Left ventricle myocardium inferior (tissue), 1 donor: Measurements from ENCODE around the gene MIEN1. TPM values are rescaled to one million over a fixed set of nuclear protein-coding genes. Genes with fewer than 3 reads are reported as not detected.

Experiments
- DNase-seq: peaks from one replicate; pipeline ENCODE4 v3.0.0-alpha.2; 2020
- H3K27ac ChIP-seq: fragments of 200-600 bp; replicated peaks from 2 replicates; pipeline ENCODE4 v1.8.0; 2021
- H3K27me3 ChIP-seq: fragments of 200-600 bp; 2 replicates; pipeline ENCODE4 v1.8.0; 2021; ENCODE audit warnings: low read depth
- H3K36me3 ChIP-seq: fragments of 200-600 bp; 2 replicates; pipeline ENCODE4 v1.8.0; 2021
- H3K4me1 ChIP-seq: fragments of 200-600 bp; 2 replicates; pipeline ENCODE4 v1.8.0; 2021
- H3K4me3 ChIP-seq: fragments of 200-600 bp; 2 replicates; pipeline ENCODE4 v1.8.0; 2021; ENCODE audit warnings: mild to moderate bottlenecking, moderate library complexity
- H3K9me3 ChIP-seq: fragments of 200-600 bp; replicated peaks from 2 replicates; pipeline ENCODE4 v1.8.0; 2021
- CTCF ChIP-seq: fragments of 200-600 bp; IDR thresholded peaks from 2 replicates; pipeline ENCODE4 v1.8.0; 2021; ENCODE audit warnings: antibody characterized with exemption, mild to moderate bottlenecking, borderline replicate concordance
- intact Hi-C: fragments of 100-400 bp; cut with micrococcal nuclease; formaldehyde crosslinking; loops from one replicate; pipeline ENCODE4 v1.11.0; 2022
- total RNA-seq: library from RNA; stranded (reverse); fragmentation: NEBNext Ultra II Directional; extraction: Animal tissue kit (Norgen Biotek cat#: 25700); gene quantifications from one replicate; pipeline ENCODE4 v1.2.1, GENCODE V29; 2021
- donor health status: DM: no; HTN: yes; CAD: no; lungs with severe emphysema.

MIEN1 gene
- total RNA-seq, 1 donor from 2014 or later, result 57.1 TPM

GRCh38 chr17:39737206-39737759 is 7.0 kb upstream of the MIEN1 start:
- H3K36me3 ChIP-seq, result no peaks in the 10 kb centered on the region
- intact Hi-C loops, result no loop called here
- H3K9me3 ChIP-seq, result no peaks in the 10 kb centered on the region
- H3K27me3 ChIP-seq, result peaks cover 63% of the 10 kb centered on the region
- no peak for DNase-seq
- H3K4me1 ChIP-seq, result peaks cover 42% of the 10 kb centered on the region
- H3K27ac ChIP-seq, result no peak overlapping the region
- peak overlapping the region; percentile 57 for H3K4me3 ChIP-seq
- TF ChIP-seq CTCF, result no peak

- Histone ChIP-seq H3K9me3 (no peaks in the 10 kb centered on the region), H3K27me3 (peaks cover 56% of the 10 kb centered on the region), H3K27ac (no peak overlapping the region), H3K4me3 (no peak overlapping the region), H3K36me3 (no peaks in the 10 kb centered on the region), H3K4me1 (peaks cover 41% of the 10 kb centered on the region)
- DNase-seq, result no peak
- TF ChIP-seq CTCF, result no peak
- intact Hi-C loops, result no loop called here
Observed at GRCh38 chr17:39736319-39737165, 6.2 kb upstream of the MIEN1 start.

GRCh38 chr17:39735882-39736281 is 5.5 kb upstream of the MIEN1 start:
- Histone ChIP-seq H3K27ac (no peak overlapping the region), H3K4me3 (no peak overlapping the region), H3K9me3 (no peaks in the 10 kb centered on the region), H3K27me3 (peaks cover 49% of the 10 kb centered on the region), H3K36me3 (no peaks in the 10 kb centered on the region), H3K4me1 (peaks cover 35% of the 10 kb centered on the region)
- TF ChIP-seq CTCF, result no peak
- intact Hi-C loops, result no loop called here
- no peak for DNase-seq

GRCh38 chr17:39732586-39732985 is 2.3 kb upstream of the MIEN1 start:
- H3K36me3 ChIP-seq, result peaks cover 16% of the 10 kb centered on the region
- peaks cover 16% of the 10 kb centered on the region for H3K27me3 ChIP-seq
- no peak overlapping the region for H3K27ac ChIP-seq
- H3K9me3 ChIP-seq, result no peaks in the 10 kb centered on the region
- no peak for DNase-seq
- peaks cover 20% of the 10 kb centered on the region for H3K4me1 ChIP-seq
- H3K4me3 ChIP-seq, result no peak overlapping the region
- TF ChIP-seq CTCF, result no peak
- intact Hi-C loops, result no loop called here

GRCh38 chr17:39729280-39729851 is 966 bp downstream of the MIEN1 start:
- TF ChIP-seq CTCF, result no peak
- H3K36me3 ChIP-seq, result peaks cover 46% of the 10 kb centered on the region
- intact Hi-C loops, result no loop called here
- peak overlapping the region; percentile 84 for H3K4me3 ChIP-seq
- H3K27ac ChIP-seq, result peak overlapping the region; percentile 92
- H3K27me3 ChIP-seq, result no peaks in the 10 kb centered on the region
- peaks cover 19% of the 10 kb centered on the region for H3K4me1 ChIP-seq
- H3K9me3 ChIP-seq, result no peaks in the 10 kb centered on the region
- DNase-seq, result no peak
